Activated naive CD4-positive, alpha-beta T cell treated with anti-CD3 and anti-CD28 coated beads for 36 hours (primary cell): ENCODE data around the gene FAM227B. TPM values are rescaled to one million over a fixed set of nuclear protein-coding genes. Genes with fewer than 3 reads are reported as not detected.

Source experiments
- CTCF ChIA-PET: fragments of 350-600 bp; sonication (Branson Sonifier 250); formaldehyde crosslinking; loops from one replicate; lab custom pipeline; 2021; ENCODE audit warnings: antibody characterized with exemption; lab: Charles Lee
- DNase-seq: peaks from one replicate; pipeline ENCODE4 v3.0.0-alpha.2; 2020
- H3K27ac Mint-ChIP-seq: one replicate; pipeline ENCODE4 v1.8.0; 2021; ENCODE audit warnings: mild to moderate bottlenecking, mixed read lengths
- H3K27me3 Mint-ChIP-seq: one replicate; pipeline ENCODE4 v1.8.0; 2021; ENCODE audit warnings: low read depth, mixed read lengths
- H3K36me3 Mint-ChIP-seq: one replicate; pipeline ENCODE4 v1.8.0; 2021; ENCODE audit warnings: low read depth, mixed read lengths
- H3K4me1 Mint-ChIP-seq: one replicate; pipeline ENCODE4 v1.8.0; 2021; ENCODE audit warnings: low read depth, mixed read lengths
- H3K4me3 Mint-ChIP-seq: one replicate; pipeline ENCODE4 v1.8.0; 2021; ENCODE audit warnings: mild to moderate bottlenecking, moderate library complexity, mixed read lengths
- H3K9me3 Mint-ChIP-seq: one replicate; pipeline ENCODE4 v1.8.0; 2021; ENCODE audit warnings: mixed read lengths
- intact Hi-C: fragments of 100-400 bp; cut with micrococcal nuclease; formaldehyde crosslinking; loops from one replicate; pipeline ENCODE4 v1.15.1; 2023
- total RNA-seq, 2 experiments: library from RNA; stranded (reverse); gene quantifications; one replicate each; pipeline ENCODE4 v1.2.3, GENCODE V29; 2021

The FAM227B gene
- total RNA-seq, 2 experiments from 2014 or later: 2.0 to 2.8 TPM

DNA sequence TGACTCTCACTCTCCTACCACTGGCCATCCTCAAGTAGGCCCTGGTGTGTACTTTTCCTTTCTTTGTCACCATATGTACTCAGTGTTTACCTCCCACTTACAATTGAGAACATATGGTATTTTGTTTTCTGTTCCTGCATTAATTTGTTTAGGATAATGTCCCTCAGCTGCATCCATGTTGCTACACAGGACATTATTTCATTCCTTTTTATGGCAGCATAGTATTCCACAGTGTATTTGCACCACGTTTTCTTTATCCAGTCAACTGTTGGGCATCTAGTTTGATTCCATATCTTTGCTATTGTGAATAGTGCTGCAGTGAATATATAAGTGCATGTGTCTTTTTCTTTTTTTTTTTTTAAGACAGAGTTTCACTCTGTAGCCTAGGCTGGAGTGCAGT, 324.4 kb downstream of the FAM227B start:
- peaks cover 66% of the 10 kb centered on the region for H3K36me3 Mint-ChIP-seq
- CTCF ChIA-PET: interaction anchor here (0.5 kb wide), 1 partner anchor 832 kb away, joined by 4 read pairs; no protein-coding TSS in a partner anchor
- no peak overlapping the region for H3K27ac Mint-ChIP-seq
- H3K27me3 Mint-ChIP-seq: no peaks in the 10 kb centered on the region
- intact Hi-C loops: no loop called here
- DNase-seq: no peak
- peaks cover 10% of the 10 kb centered on the region for H3K4me1 Mint-ChIP-seq
- H3K9me3 Mint-ChIP-seq: no peaks in the 10 kb centered on the region
- H3K4me3 Mint-ChIP-seq: no peak overlapping the region

GRCh38 chr15:49293941-49294340, 326.7 kb downstream of the FAM227B start:
- H3K36me3 Mint-ChIP-seq: peaks cover 67% of the 10 kb centered on the region
- H3K27me3 Mint-ChIP-seq: no peaks in the 10 kb centered on the region
- CTCF ChIA-PET: no interaction called here
- H3K4me1 Mint-ChIP-seq: peaks cover 8% of the 10 kb centered on the region
- no peaks in the 10 kb centered on the region for H3K9me3 Mint-ChIP-seq
- DNase-seq: no peak
- intact Hi-C loops: no loop called here
- H3K4me3 Mint-ChIP-seq: no peak overlapping the region
- H3K27ac Mint-ChIP-seq: no peak overlapping the region

GRCh38 chr15:49290191-49290590, 330.4 kb downstream of the FAM227B start:
- intact Hi-C loops: no loop called here
- no peak for DNase-seq
- H3K4me1 Mint-ChIP-seq: peaks cover 27% of the 10 kb centered on the region
- no peak overlapping the region for H3K27ac Mint-ChIP-seq
- H3K4me3 Mint-ChIP-seq: no peak overlapping the region
- no peaks in the 10 kb centered on the region for H3K27me3 Mint-ChIP-seq
- CTCF ChIA-PET: no interaction called here
- H3K9me3 Mint-ChIP-seq: no peaks in the 10 kb centered on the region
- peaks cover 61% of the 10 kb centered on the region for H3K36me3 Mint-ChIP-seq

DNA sequence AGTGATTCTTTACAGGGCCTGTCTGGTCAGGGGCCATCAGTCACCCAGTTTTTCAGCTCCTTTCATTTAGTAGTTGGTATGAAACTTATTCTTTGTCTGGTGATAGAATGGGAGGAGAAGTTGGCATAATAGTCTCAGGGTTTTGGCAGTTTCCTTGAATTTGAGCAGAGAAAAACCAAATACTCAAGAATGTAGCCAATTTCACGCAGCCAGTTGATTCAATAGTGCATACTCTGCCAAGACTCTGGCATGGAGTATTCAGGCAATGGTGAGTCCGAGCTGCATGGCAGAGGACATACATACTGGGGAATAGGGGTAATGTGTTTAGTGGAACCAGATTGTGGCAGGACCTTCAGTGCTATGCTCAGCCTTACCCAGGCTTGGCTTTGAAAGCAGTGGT, 332.2 kb downstream of the FAM227B start:
- CTCF ChIA-PET: no interaction called here
- Mint-ChIP-seq H3K27me3 (no peaks in the 10 kb centered on the region), H3K4me1 (peaks cover 27% of the 10 kb centered on the region), H3K36me3 (peaks cover 66% of the 10 kb centered on the region), H3K4me3 (no peak overlapping the region), H3K9me3 (no peaks in the 10 kb centered on the region), H3K27ac (no peak overlapping the region)
- DNase-seq: no peak
- intact Hi-C loops: no loop called here

DNA sequence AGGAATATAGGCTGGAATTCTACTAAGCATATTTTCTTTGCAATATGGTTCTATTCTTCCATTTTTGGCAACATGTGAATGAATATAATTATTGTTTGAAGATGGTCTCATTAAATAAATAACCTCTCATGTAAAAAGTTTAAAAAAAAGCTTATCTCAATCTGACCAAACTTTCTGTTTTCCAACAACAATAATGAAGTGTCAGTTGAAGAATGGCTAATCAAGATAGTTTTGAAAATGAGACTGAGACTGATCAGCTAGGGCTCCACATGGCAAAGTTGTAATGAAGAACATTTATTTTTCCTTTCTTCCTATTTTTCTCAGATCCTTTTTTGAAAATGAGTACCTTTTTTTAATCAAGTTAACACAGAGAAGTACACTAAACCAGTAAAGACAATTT, 333.1 kb downstream of the FAM227B start:
- CTCF ChIA-PET: no interaction called here
- Mint-ChIP-seq H3K27ac (no peak overlapping the region), H3K9me3 (no peaks in the 10 kb centered on the region), H3K27me3 (no peaks in the 10 kb centered on the region), H3K4me3 (no peak overlapping the region), H3K4me1 (peaks cover 27% of the 10 kb centered on the region), H3K36me3 (peaks cover 66% of the 10 kb centered on the region)
- intact Hi-C loops: no loop called here
- DNase-seq: no peak

DNA sequence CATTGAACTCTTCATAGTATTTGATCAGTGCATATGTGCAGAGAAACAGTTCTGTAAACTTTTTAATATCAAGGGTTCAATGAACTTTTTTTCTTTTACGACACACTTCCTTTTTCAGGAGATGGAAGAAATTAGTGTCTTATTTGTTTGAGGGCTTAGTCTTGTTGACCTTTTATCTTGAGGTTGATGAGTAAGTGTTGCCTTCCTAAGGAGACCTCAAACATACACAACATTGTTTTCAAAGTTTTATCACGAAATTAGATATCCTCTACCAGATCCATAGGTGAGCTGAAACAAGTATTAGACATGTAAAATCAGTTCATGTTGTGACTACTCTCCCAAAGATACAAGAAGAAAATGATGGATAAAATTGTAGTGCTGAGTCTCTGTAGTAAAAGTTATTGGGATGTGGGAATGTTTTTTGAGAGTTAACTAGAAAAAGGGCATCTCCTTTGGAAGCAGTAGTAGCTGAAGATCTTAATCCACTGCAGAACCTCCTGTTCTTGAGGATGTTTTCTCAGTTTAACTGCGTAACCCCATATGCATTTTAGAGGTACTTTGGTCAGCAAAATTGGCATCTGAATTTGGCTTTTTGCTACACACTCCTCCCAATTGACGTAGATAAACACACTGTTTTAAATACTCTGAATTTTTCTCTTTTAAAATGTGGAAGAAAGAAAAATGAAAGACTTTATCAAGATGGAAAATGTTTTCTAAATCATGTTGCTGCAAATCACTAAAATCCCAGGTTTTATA, 333.8 kb downstream of the FAM227B start:
- H3K4me1 Mint-ChIP-seq: peaks cover 27% of the 10 kb centered on the region
- H3K27me3 Mint-ChIP-seq: no peaks in the 10 kb centered on the region
- no peak overlapping the region for H3K4me3 Mint-ChIP-seq
- H3K27ac Mint-ChIP-seq: no peak overlapping the region
- intact Hi-C loops: no loop called here
- peaks cover 65% of the 10 kb centered on the region for H3K36me3 Mint-ChIP-seq
- H3K9me3 Mint-ChIP-seq: no peaks in the 10 kb centered on the region
- CTCF ChIA-PET: no interaction called here
- DNase-seq: no peak

DNA sequence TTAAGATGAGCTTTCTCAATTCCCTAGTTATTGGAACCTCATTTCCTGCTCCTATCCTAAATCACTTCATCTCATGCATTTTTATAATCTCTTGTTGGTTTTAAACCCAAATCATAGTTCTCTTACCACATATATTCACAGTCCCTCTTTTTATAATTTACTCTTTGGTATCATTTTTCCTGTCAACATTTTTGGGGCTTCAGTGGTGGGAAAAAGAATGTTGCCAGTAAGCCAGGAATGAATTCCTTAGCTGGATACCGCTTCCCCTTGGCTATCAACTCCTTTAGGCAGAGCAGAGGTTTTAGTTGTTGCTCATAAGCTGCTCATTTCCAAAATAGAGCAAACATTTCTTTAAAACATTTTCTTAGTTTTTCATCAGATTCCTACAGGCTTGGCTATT, 338.3 kb downstream of the FAM227B start:
- Mint-ChIP-seq H3K27ac (no peak overlapping the region), H3K36me3 (peaks cover 57% of the 10 kb centered on the region)
- intact Hi-C loops: no loop called here

GRCh38 chr15:49279521-49280456, 340.8 kb downstream of the FAM227B start:
- H3K9me3 Mint-ChIP-seq: no peaks in the 10 kb centered on the region
- no peak for DNase-seq
- H3K27ac Mint-ChIP-seq: no peak overlapping the region
- no peak overlapping the region for H3K4me3 Mint-ChIP-seq
- CTCF ChIA-PET: no interaction called here
- H3K36me3 Mint-ChIP-seq: peaks cover 41% of the 10 kb centered on the region
- intact Hi-C loops: no loop called here
- no peaks in the 10 kb centered on the region for H3K27me3 Mint-ChIP-seq
- no peaks in the 10 kb centered on the region for H3K4me1 Mint-ChIP-seq

More for the DNA sequence above, 338.3 kb downstream of the FAM227B start:
- CTCF ChIA-PET: no interaction called here
- no peaks in the 10 kb centered on the region for H3K27me3 Mint-ChIP-seq
- H3K4me3 Mint-ChIP-seq: no peak overlapping the region
- peaks cover 15% of the 10 kb centered on the region for H3K4me1 Mint-ChIP-seq
- no peak for DNase-seq
- H3K9me3 Mint-ChIP-seq: no peaks in the 10 kb centered on the region

GRCh38 chr15:49278751-49279150, 341.9 kb downstream of the FAM227B start:
- H3K36me3 Mint-ChIP-seq: peaks cover 34% of the 10 kb centered on the region
- no peaks in the 10 kb centered on the region for H3K9me3 Mint-ChIP-seq
- CTCF ChIA-PET: no interaction called here
- no peaks in the 10 kb centered on the region for H3K27me3 Mint-ChIP-seq
- no peaks in the 10 kb centered on the region for H3K4me1 Mint-ChIP-seq
- no peak for DNase-seq
- intact Hi-C loops: no loop called here
- H3K27ac Mint-ChIP-seq: no peak overlapping the region
- no peak overlapping the region for H3K4me3 Mint-ChIP-seq

Other genes starting within 250 kb of the FAM227B start
- gene FGF7, start 197.6 kb downstream of the FAM227B start, total RNA-seq: not detected
- 10 to 100 TPM; 18.5 to 19.4 TPM for gene DTWD1, start 230 bp upstream of the FAM227B start, total RNA-seq